BJ (cell line): ENCODE data around the gene HEATR1. TPM values are rescaled to one million over a fixed set of nuclear protein-coding genes. Genes with fewer than 3 reads are reported as not detected.

Experiments used
- CTCF ChIA-PET: fragments of 350-600 bp; formaldehyde crosslinking; extraction: SDS; loops from one replicate; lab custom pipeline; 2021; ENCODE audit warnings: antibody characterized with exemption, inconsistent platforms; lab: Yijun Ruan, JAX
- POLR2A ChIA-PET: fragments of 300-600 bp; sonication (Branson Sonifier 250); formaldehyde crosslinking; extraction: SDS; loops from one replicate; lab custom pipeline; 2021; ENCODE audit warnings: antibody characterized with exemption; lab: Charles Lee
- DNase-seq: peaks from one replicate; pipeline ENCODE4 v3.0.0-alpha.2; 2011; ENCODE audit warnings: low read depth
- H3K27me3 ChIP-seq: 2 replicates; pipeline ENCODE4 v1.6.0; 2011; ENCODE audit warnings: low read length; ENCODE audit not compliant: control insufficient read depth, insufficient read depth
- H3K36me3 ChIP-seq: 2 replicates; pipeline ENCODE4 v1.5.1; 2011; ENCODE audit warnings: low read length; ENCODE audit not compliant: control insufficient read depth, insufficient read depth
- H3K4me3 ChIP-seq: 2 replicates; pipeline ENCODE4 v1.5.1; 2011; ENCODE audit warnings: low read depth, mild to moderate bottlenecking, control low read depth, low read length
- polyA plus RNA-seq: library from polyadenylated mRNA; depleted of rRNA; stranded (reverse); fragments of >200 nt; gene quantifications from 2 replicates; pipeline ENCODE4 v1.2.3, GENCODE V29; 2011
- TF ChIP-seq, protein P1 (sequence below): IDR thresholded peaks from 2 replicates; pipeline ENCODE4 v1.5.1; 2011; ENCODE audit warnings: low read depth, mild to moderate bottlenecking, control low read depth, inconsistent platforms, low read length, moderate library complexity; ENCODE audit not compliant: insufficient read depth

HEATR1 gene
- polyA plus RNA-seq, 1 experiment = 11.4 TPM

DNA sequence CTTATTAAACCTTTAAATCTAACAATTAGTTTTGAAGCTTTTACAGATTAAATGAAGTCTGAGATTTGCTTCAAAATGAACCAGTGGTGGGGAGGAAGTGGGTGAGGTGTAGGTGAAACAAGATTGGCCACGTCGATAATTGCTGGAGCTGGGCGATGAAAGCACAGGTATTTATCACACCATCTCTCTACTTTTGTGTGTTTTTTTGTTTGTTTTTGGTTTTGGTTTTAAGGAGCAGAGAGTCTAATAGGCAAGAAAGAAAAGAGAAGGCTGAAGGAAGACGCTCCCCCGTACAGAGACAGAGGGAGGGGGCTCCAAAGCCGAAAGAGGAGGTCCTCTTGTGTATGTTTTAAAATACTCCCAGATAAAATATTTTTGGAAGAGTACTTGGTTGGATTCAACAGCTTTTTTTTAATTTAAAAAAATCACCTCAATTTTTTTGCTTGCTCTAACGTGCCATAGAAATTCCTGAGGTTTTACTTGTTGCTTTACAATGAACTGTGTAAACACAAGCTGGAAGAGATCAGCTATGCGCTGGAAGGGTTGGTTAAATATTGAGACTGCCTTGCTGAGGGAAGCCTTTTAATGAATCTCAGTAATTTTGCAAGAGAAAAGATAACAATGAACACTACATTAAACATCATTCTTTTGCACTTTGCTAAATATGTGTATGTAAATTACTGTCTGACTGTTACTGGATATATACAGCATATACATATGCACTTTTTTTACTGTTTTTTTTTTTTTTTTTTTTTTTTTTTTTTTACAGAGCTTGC, 87.2 kb downstream of the HEATR1 start:
- Histone ChIP-seq H3K36me3 (no peaks in the 10 kb centered on the region), H3K27me3 (no peaks in the 10 kb centered on the region), H3K4me3 (no peak overlapping the region)
- DNase-seq = peak; percentile 53
- ChIA-PET CTCF (interaction anchor here (0.7 to 1.0 kb wide), 2 partner anchors 10 to 998 kb away, joined by 3 read pairs; no protein-coding TSS in a partner anchor), POLR2A (interaction anchor here (0.6 to 0.8 kb wide), 3 partner anchors 10 to 1545 kb away, joined by 4 to 7 read pairs (median 5); no protein-coding TSS in a partner anchor)
- TF ChIP-seq, protein P1, sequence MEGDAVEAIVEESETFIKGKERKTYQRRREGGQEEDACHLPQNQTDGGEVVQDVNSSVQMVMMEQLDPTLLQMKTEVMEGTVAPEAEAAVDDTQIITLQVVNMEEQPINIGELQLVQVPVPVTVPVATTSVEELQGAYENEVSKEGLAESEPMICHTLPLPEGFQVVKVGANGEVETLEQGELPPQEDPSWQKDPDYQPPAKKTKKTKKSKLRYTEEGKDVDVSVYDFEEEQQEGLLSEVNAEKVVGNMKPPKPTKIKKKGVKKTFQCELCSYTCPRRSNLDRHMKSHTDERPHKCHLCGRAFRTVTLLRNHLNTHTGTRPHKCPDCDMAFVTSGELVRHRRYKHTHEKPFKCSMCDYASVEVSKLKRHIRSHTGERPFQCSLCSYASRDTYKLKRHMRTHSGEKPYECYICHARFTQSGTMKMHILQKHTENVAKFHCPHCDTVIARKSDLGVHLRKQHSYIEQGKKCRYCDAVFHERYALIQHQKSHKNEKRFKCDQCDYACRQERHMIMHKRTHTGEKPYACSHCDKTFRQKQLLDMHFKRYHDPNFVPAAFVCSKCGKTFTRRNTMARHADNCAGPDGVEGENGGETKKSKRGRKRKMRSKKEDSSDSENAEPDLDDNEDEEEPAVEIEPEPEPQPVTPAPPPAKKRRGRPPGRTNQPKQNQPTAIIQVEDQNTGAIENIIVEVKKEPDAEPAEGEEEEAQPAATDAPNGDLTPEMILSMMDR = no peak

DNA sequence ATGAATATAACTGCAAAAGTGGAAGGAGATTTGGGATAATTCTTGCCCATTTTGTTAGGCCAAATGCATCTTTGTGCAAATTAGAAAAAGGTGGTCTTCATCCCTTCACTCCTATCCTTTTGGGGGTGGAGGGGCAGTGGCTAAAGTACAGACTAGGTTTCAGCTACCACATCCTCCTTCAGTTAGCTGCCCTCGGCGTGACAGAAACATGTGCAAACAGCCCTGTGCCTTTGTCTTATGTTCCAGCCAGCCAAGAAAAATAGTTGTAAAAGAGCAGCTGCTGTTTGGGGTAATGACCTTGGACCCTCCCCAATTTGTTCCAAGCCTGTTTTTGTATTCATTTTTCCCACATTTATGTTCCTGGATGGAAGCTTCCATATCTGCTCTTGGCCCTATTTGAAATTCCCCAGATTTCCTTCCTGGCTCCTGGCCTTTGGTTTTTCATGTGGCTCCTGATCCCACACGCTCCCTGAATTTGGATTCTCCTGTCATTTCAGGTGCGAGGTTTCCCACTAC, 88.8 kb downstream of the HEATR1 start:
- TF ChIP-seq, protein P1 = no peak
- CTCF ChIA-PET = interaction anchor here (1.2 kb wide), 1 partner anchor 57 kb away, joined by 3 read pairs; no protein-coding TSS in a partner anchor
- POLR2A ChIA-PET = no interaction called here
- Histone ChIP-seq H3K36me3 (no peaks in the 10 kb centered on the region), H3K4me3 (no peak overlapping the region), H3K27me3 (no peaks in the 10 kb centered on the region)
- DNase-seq = no peak

DNA sequence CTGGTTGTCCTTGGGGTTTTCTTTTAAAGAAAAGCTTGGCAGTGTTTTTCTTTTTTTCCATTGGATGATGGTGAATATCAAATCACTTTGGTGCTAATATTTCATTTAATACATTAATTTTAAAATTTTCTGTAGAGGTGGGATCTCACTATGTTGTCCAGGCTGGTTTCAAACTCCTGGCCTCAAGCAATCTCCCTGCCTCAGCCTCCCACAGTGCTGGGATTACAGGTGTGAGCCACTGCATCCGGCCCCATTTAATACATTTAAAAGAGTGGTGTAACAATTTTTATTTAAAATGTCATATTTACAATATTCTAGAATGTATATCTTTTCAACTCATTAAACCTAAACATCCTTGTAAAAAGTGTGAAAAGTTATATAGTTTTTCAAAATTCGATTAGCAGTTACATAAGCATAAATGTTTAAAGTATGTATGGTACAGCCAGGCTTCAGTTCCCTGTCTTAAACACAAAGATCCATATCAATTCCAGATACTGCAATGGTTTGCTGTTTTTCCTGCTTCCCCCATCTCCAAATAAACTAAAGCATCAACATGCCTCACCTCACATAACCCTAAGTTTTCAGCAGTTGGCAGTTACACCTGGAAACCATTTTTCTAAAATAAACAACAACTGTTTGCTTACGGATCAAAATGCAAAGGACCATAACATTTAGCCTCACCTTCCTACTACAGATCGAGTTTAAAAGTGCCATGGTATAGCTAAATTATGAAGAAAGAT, 89.4 kb downstream of the HEATR1 start:
- TF ChIP-seq, protein P1 = no peak
- Histone ChIP-seq H3K27me3 (no peaks in the 10 kb centered on the region), H3K36me3 (no peaks in the 10 kb centered on the region), H3K4me3 (no peak overlapping the region)
- DNase-seq = no peak
- ChIA-PET POLR2A (no interaction called here), CTCF (interaction anchor here (1.2 kb wide), 1 partner anchor 56 kb away, joined by 3 read pairs; no protein-coding TSS in a partner anchor)

DNA sequence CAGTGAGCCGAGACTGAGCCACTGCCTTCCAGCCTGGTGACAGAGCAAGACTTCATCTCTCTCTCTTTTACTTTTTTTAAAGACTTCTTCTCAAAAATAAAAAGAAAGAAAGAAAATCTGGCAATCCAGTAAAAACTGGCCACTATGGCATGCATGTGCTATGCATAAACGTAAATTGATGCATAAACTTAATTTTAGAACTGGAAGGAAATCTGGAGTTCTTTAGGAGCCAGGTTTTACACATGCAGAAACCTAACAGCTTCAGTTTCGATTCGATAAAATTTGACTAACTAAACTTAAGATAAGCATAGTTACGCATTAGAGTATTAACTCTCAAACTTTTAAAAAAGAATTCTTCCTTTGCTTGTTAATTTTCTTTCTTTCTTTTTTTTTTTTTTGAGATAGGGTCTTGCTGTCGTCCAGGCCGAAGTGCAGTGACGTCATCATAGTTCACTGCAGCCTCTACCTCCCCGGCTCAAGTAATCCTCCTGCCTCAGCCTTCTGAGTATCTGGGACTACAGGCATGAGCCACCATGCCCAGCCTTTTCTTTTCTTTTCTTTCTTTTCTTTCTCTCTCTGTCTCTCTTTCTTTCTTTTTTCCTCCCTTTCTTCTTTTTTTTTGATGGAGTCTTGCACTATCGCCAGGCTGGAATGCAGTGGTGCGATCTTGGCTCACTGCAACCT, 92.4 kb downstream of the HEATR1 start:
- no peak overlapping the region for H3K4me3 ChIP-seq
- TF ChIP-seq, protein P1 = no peak
- H3K27me3 ChIP-seq = no peaks in the 10 kb centered on the region
- DNase-seq = no peak
- ChIA-PET CTCF (no interaction called here), POLR2A (interaction anchor here (0.7 kb wide), 1 partner anchor 460 kb away, joined by 8 read pairs; no protein-coding TSS in a partner anchor)
- H3K36me3 ChIP-seq = no peaks in the 10 kb centered on the region
